HG02759 (cell line): Measurements from ENCODE around the gene SETD6.
"Not testable (repeated sequence)": the region's sequence is repeated elsewhere in the genome, so short reads cannot be mapped to it uniquely, and the experiment has no call there.

Experiments used
- ATAC-seq: cut with Tn5 transposase; IDR thresholded peaks from one replicate; pipeline ENCODE4 v1.9.1; 2021; ENCODE audit warnings: mild to moderate bottlenecking, moderate library complexity; ENCODE audit not compliant: unreplicated experiment

The SETD6 gene

GRCh38 chr16:58515125-58515870 is at the start of gene SETD6:
Gene SETD6, plus strand, starts transcription at chr16:58515517. Its CDS starts 21 bp downstream, at chr16:58515538.
- peak; percentile 76 for ATAC-seq

- no peak for ATAC-seq
These were observed 49.5 kb upstream of the SETD6 start for GRCh38 chr16:58465817-58466216.

GRCh38 chr16:58466396-58466795 is 48.9 kb upstream of the SETD6 start:
- ATAC-seq = no peak

- ATAC-seq = no peak
These were observed 47.4 kb upstream of the SETD6 start for GRCh38 chr16:58467905-58468304.

GRCh38 chr16:58471209-58471975 is 43.9 kb upstream of the SETD6 start:
- no peak for ATAC-seq

GRCh38 chr16:58472266-58472665 is 43.1 kb upstream of the SETD6 start:
- no peak for ATAC-seq

- no peak for ATAC-seq
These were observed 42.5 kb upstream of the SETD6 start for GRCh38 chr16:58472827-58473226.

GRCh38 chr16:58474296-58474695 is 41.0 kb upstream of the SETD6 start:
- no peak for ATAC-seq

GRCh38 chr16:58475091-58475619 is 40.2 kb upstream of the SETD6 start:
- ATAC-seq = no peak

GRCh38 chr16:58476791-58477190 is 38.5 kb upstream of the SETD6 start:
- ATAC-seq = no peak

GRCh38 chr16:58478427-58478826 is 36.9 kb upstream of the SETD6 start:
- ATAC-seq = no peak

- no peak for ATAC-seq
These were observed 34.0 kb upstream of the SETD6 start for GRCh38 chr16:58481226-58481869.

GRCh38 chr16:58481931-58482330 is 33.4 kb upstream of the SETD6 start:
- no peak for ATAC-seq

GRCh38 chr16:58485184-58485887 is 30.0 kb upstream of the SETD6 start:
- no peak for ATAC-seq

GRCh38 chr16:58487566-58488351 is 27.6 kb upstream of the SETD6 start:
- peak; percentile 90 for ATAC-seq

- ATAC-seq = no peak
These were observed 26.8 kb upstream of the SETD6 start for GRCh38 chr16:58488531-58488930.

GRCh38 chr16:58490065-58490464 is 25.3 kb upstream of the SETD6 start:
- ATAC-seq = no peak

- ATAC-seq = not testable (repeated sequence)
These were observed 24.8 kb upstream of the SETD6 start for GRCh38 chr16:58490539-58490938.

GRCh38 chr16:58492066-58492465 is 23.3 kb upstream of the SETD6 start:
- ATAC-seq = no peak

GRCh38 chr16:58492735-58493134 is 22.6 kb upstream of the SETD6 start:
- ATAC-seq = no peak
